ENCODE data around the gene LRIT3.
"Not testable (repeated sequence)": the region's sequence is repeated elsewhere in the genome, so short reads cannot be mapped to it uniquely, and the experiment has no call there.

LRIT3 gene

DNA sequence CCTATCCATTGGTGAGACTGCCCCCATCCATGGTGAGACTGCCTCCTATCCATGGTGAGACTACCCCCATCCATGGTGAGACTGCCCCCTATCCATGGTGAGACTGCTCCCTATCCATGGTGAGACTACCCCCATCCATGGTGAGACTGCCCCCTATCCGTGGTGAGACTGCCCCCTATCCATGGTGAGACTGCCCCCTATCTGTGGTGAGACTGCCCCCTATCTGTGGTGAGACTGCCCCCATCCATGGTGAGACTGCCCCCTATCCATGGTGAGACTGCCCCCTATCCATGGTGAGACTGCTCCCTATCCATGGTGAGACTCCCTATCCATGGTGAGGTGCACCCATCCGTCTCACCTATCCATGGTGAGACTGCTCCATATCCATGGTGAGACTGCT, 27.6 kb downstream of the LRIT3 start:
- H2AFZ ChIP-seq (ENCODE audit: low read length, unreplicated experiment); H3K4me1 ChIP-seq (ENCODE audit: control insufficient read depth, insufficient read depth, low read length, unreplicated experiment); H3K27ac ChIP-seq (ENCODE audit: low read depth, low read length); H3K36me3 ChIP-seq (ENCODE audit: insufficient read depth, low read length); H3K27me3 ChIP-seq (ENCODE audit: insufficient read depth, low read length); H3K79me2 ChIP-seq (ENCODE audit: control insufficient read depth, insufficient read depth, low read length, unreplicated experiment); H3K4me3 ChIP-seq (ENCODE audit: low read depth, low read length): not testable (repeated sequence)

DNA sequence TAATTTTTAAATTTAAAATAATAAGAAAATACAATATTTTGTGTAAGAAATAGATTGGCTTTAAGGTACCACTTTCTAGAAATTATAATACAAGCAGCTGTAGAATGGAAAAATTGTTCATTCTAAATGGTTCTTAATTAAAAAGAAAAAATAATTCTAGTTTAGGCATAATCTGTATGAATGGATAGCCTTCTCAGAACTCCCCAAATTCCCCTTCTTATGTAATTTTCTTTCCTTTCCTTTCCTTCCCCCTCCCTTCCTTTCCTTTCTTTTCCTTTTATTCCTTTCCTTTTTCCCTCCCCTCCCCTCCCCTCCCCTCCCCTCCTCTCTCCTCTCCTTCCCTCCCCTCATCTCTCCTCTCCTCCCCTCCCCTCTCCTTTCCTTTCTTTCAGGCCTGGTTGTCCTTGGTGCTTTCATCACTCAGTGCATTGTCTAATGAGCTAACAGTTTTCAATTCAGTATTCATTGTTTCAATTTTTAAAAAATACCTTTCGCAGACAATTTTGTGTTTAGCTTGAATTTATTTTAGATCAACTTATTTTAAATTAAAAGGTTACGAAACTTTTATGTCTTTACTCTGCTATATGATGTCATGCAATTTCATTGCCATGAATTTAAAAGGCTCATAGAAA, 28.8 kb downstream of the LRIT3 start:
- no peak overlapping the region for H3K27ac ChIP-seq (ENCODE audit: low read depth, low read length)
- no peaks in the 10 kb centered on the region for H3K27me3 ChIP-seq (ENCODE audit: insufficient read depth, low read length)
- H3K36me3 ChIP-seq (ENCODE audit: insufficient read depth, low read length) = no peaks in the 10 kb centered on the region
- no peak overlapping the region for H3K4me3 ChIP-seq (ENCODE audit: low read depth, low read length)
- H3K4me1 ChIP-seq (ENCODE audit: control insufficient read depth, insufficient read depth, low read length, unreplicated experiment) = no peaks in the 10 kb centered on the region
- H3K79me2 ChIP-seq (ENCODE audit: control insufficient read depth, insufficient read depth, low read length, unreplicated experiment) = no peaks in the 10 kb centered on the region
- no peak overlapping the region for H2AFZ ChIP-seq (ENCODE audit: low read length, unreplicated experiment)

DNA sequence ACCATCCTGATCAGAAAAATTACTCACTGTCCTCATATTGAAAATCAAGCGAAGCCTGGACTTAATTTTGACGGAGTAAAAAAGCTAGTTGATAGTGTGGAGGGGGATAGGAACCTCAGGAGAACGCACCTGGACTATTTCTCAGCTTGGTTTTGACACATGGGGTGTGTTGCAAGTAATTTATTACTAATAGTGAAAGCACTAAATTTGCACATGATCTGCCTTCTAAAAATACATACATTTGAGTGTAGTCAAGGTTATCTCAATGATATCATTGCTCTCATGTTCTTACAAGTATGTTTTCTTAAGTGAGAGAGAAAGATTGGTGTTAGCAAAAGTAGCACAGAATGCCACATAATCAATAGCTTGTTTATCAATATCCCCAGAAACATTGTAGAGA, 29.5 kb downstream of the LRIT3 start:
- Histone ChIP-seq H3K36me3 (ENCODE audit: insufficient read depth, low read length) (no peaks in the 10 kb centered on the region), H3K4me3 (ENCODE audit: low read depth, low read length) (no peak overlapping the region), H3K4me1 (ENCODE audit: control insufficient read depth, insufficient read depth, low read length, unreplicated experiment) (no peaks in the 10 kb centered on the region), H3K27me3 (ENCODE audit: insufficient read depth, low read length) (no peaks in the 10 kb centered on the region), H3K79me2 (ENCODE audit: control insufficient read depth, insufficient read depth, low read length, unreplicated experiment) (no peaks in the 10 kb centered on the region), H3K27ac (ENCODE audit: low read depth, low read length) (no peak overlapping the region), H2AFZ (ENCODE audit: low read length, unreplicated experiment) (no peak overlapping the region)

DNA sequence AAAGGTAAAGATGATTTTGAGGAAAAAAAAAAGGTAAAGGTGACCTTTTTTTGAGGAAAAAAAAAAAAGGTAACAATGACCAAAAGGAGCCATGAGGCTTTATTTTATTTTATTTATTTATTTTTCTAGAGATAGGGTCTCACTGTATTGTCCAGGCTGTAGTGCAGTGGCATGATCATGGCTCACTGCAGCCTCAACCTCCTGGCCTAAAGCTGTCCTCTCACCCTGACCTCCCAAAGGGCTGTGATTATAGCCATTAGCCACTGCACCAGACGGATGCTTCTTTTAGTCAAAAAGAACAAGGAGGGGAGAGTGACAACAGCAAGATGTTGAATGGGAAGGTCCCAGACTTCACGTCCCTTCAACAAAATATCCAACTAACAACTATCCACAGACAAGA, 30.4 kb downstream of the LRIT3 start:
- H3K27ac ChIP-seq (ENCODE audit: low read depth, low read length) = no peak overlapping the region
- no peaks in the 10 kb centered on the region for H3K36me3 ChIP-seq (ENCODE audit: insufficient read depth, low read length)
- no peaks in the 10 kb centered on the region for H3K4me1 ChIP-seq (ENCODE audit: control insufficient read depth, insufficient read depth, low read length, unreplicated experiment)
- no peak overlapping the region for H2AFZ ChIP-seq (ENCODE audit: low read length, unreplicated experiment)
- H3K27me3 ChIP-seq (ENCODE audit: insufficient read depth, low read length) = no peaks in the 10 kb centered on the region
- H3K4me3 ChIP-seq (ENCODE audit: low read depth, low read length) = no peak overlapping the region
- H3K79me2 ChIP-seq (ENCODE audit: control insufficient read depth, insufficient read depth, low read length, unreplicated experiment) = no peaks in the 10 kb centered on the region

DNA sequence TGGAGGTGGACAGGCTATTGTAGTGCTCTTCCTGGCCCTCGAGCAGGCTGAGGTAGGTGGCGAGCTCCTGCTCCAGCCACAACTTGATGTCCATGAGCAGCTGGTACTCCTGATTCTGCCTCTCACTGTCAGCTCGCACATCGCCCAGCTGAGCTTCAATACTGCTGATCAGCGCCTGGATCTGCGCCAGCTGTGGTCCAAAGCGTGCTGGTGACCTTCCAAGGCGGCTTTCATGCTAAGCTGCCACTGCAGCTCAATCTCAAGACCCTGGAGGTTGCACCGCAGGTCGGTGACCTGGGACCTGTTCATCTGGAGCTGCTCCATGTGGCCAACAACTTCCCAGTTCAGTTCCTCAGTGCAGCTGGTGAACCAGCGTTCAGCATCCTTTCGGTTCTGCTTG, 31.2 kb downstream of the LRIT3 start:
- no peaks in the 10 kb centered on the region for H3K79me2 ChIP-seq (ENCODE audit: control insufficient read depth, insufficient read depth, low read length, unreplicated experiment)
- no peaks in the 10 kb centered on the region for H3K4me1 ChIP-seq (ENCODE audit: control insufficient read depth, insufficient read depth, low read length, unreplicated experiment)
- H3K27me3 ChIP-seq (ENCODE audit: insufficient read depth, low read length) = no peaks in the 10 kb centered on the region
- no peak overlapping the region for H3K27ac ChIP-seq (ENCODE audit: low read depth, low read length)
- no peak overlapping the region for H2AFZ ChIP-seq (ENCODE audit: low read length, unreplicated experiment)
- no peak overlapping the region for H3K4me3 ChIP-seq (ENCODE audit: low read depth, low read length)
- H3K36me3 ChIP-seq (ENCODE audit: insufficient read depth, low read length) = no peaks in the 10 kb centered on the region

DNA sequence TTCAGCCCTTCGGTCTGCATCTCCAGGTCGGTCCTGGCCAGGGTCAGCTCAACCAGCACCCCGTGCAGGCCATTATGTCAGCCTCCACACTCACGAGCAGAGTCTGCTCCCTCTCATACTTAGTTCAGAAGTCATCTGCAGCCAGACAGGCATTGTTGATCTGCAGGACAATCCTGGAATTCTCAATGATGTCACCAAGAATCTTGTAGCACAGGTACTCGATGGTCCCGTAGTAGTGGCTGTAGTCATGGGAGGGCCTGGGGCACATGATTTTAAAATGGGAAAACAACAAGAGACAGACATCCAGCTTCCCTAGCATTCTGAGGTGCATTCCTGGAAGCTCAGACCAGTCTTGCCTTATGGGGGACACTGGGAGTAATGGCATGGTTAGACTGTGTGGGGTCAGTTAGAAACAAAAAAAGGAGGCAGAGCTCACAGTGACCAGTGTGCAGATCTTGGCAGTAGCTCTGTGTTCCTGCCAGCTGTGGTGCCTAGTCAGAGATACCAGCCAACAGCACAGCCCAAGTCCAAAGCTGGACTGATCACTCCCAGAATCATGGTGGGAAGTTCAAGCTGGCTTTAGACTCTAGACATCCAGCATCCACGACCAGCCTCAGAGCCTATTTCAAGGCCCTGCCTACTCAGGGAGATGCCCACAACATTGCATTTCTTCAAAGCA, 31.9 kb downstream of the LRIT3 start:
- Histone ChIP-seq H2AFZ (ENCODE audit: low read length, unreplicated experiment) (no peak overlapping the region), H3K27me3 (ENCODE audit: insufficient read depth, low read length) (no peaks in the 10 kb centered on the region), H3K4me1 (ENCODE audit: control insufficient read depth, insufficient read depth, low read length, unreplicated experiment) (no peaks in the 10 kb centered on the region), H3K4me3 (ENCODE audit: low read depth, low read length) (no peak overlapping the region), H3K27ac (ENCODE audit: low read depth, low read length) (no peak overlapping the region), H3K36me3 (ENCODE audit: insufficient read depth, low read length) (no peaks in the 10 kb centered on the region), H3K79me2 (ENCODE audit: control insufficient read depth, insufficient read depth, low read length, unreplicated experiment) (no peaks in the 10 kb centered on the region)

DNA sequence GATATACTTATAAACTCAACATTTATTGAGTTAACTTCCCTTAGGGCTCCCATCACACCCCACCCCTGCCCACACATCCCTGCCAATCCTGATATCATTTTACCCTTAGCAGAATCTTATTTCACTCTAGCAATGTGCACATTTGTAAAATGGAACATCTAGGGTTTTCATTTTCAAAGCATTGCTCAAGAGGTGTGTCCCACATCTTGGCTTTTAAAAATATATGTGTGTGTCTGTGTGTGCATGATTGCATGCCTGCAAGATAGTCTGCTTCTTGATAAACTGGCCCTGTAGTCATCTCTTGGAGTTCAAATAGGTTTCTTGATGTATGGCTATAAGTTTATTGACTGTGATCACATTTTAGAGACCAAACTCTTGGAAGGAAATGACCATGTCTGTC, 38.4 kb downstream of the LRIT3 start:
- no peak overlapping the region for H2AFZ ChIP-seq (ENCODE audit: low read length, unreplicated experiment)
- H3K27ac ChIP-seq (ENCODE audit: low read depth, low read length) = no peak overlapping the region
- H3K27me3 ChIP-seq (ENCODE audit: insufficient read depth, low read length) = no peaks in the 10 kb centered on the region
- H3K4me3 ChIP-seq (ENCODE audit: low read depth, low read length) = no peak overlapping the region
- no peaks in the 10 kb centered on the region for H3K36me3 ChIP-seq (ENCODE audit: insufficient read depth, low read length)
- H3K79me2 ChIP-seq (ENCODE audit: control insufficient read depth, insufficient read depth, low read length, unreplicated experiment) = no peaks in the 10 kb centered on the region
- no peaks in the 10 kb centered on the region for H3K4me1 ChIP-seq (ENCODE audit: control insufficient read depth, insufficient read depth, low read length, unreplicated experiment)

DNA sequence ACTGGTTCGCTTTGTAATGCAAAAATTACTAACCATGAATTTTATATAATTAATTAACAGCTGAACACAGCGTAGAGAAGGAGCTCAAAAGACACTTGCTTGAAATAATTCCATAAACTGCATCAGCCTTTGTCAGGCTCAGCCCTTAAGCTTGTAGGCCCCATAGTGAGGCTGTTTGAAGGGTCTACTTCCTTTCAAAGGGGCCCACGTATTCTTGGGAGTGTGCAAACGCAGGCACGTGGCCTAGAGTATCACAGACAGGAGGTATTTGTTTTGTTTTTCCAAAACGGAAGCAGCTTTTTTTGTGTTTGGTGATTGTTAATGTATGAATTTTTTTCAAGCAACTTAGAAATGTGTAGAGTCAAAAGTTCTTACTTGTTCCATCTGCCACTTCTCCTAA, 39.2 kb downstream of the LRIT3 start:
- Histone ChIP-seq H3K4me3 (ENCODE audit: low read depth, low read length) (no peak overlapping the region), H2AFZ (ENCODE audit: low read length, unreplicated experiment) (no peak overlapping the region), H3K4me1 (ENCODE audit: control insufficient read depth, insufficient read depth, low read length, unreplicated experiment) (no peaks in the 10 kb centered on the region), H3K27ac (ENCODE audit: low read depth, low read length) (no peak overlapping the region), H3K27me3 (ENCODE audit: insufficient read depth, low read length) (no peaks in the 10 kb centered on the region), H3K36me3 (ENCODE audit: insufficient read depth, low read length) (no peaks in the 10 kb centered on the region), H3K79me2 (ENCODE audit: control insufficient read depth, insufficient read depth, low read length, unreplicated experiment) (no peaks in the 10 kb centered on the region)

DNA sequence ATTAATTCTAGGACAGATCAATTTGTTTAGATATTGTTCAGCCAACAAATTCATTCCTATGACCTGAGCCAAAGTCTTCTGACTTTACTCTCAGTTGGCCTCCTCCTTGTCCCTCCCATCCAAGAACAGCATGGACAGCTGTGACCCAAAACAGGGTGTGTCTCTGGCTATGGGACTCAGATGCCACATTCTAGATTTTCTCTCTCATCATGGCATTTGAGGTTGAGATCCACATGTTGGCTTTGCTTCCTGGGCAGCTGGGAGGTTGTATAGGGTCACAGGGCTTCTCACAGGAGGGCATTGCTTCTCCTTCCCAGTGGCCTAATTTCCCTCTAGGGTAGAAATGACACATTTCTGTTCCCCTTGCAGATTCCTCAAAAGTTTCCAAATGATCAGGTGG, 42.2 kb downstream of the LRIT3 start:
- Histone ChIP-seq H3K27ac (ENCODE audit: low read depth, low read length) (no peak overlapping the region), H3K79me2 (ENCODE audit: control insufficient read depth, insufficient read depth, low read length, unreplicated experiment) (no peaks in the 10 kb centered on the region), H3K4me1 (ENCODE audit: control insufficient read depth, insufficient read depth, low read length, unreplicated experiment) (no peaks in the 10 kb centered on the region), H2AFZ (ENCODE audit: low read length, unreplicated experiment) (no peak overlapping the region), H3K27me3 (ENCODE audit: insufficient read depth, low read length) (no peaks in the 10 kb centered on the region), H3K4me3 (ENCODE audit: low read depth, low read length) (no peak overlapping the region), H3K36me3 (ENCODE audit: insufficient read depth, low read length) (no peaks in the 10 kb centered on the region)

DNA sequence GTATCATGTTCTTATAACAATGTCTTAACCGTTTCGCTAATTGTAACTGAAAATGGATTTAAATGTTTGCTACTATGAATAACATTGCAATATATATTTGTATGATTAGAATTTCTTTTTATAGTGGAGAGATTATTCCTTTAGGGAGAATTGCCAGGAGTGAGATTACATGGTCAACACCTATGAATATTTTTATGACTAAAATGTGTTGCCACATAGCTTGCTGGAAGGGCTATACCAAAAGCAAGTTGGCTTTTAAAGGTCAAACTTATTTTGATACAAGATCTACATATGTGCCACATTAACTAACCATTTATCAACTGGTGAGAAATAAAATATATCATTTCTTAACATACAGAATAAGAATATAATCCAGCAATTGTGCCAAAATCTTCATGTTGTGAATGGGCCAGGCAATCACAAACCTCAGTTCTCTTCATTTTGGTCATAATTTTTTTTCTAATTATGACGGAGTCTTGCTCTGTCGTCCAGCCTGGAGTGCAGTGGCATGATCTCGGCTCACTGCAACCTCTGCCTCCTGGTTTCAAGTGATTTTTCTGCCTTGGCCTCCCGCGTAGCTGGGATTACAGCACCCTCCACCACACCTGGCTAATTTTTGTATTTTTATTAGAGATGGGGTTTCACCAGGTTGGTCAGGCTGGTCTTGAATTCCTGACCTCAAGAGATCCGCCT, 54.8 kb downstream of the LRIT3 start:
- Histone ChIP-seq H2AFZ (ENCODE audit: low read length, unreplicated experiment) (no peak overlapping the region), H3K36me3 (ENCODE audit: insufficient read depth, low read length) (no peaks in the 10 kb centered on the region), H3K79me2 (ENCODE audit: control insufficient read depth, insufficient read depth, low read length, unreplicated experiment) (no peaks in the 10 kb centered on the region), H3K27ac (ENCODE audit: low read depth, low read length) (no peak overlapping the region), H3K27me3 (ENCODE audit: insufficient read depth, low read length) (no peaks in the 10 kb centered on the region; the same call in 1 of the 2 replicates), H3K4me3 (ENCODE audit: low read depth, low read length) (no peak overlapping the region), H3K4me1 (ENCODE audit: control insufficient read depth, insufficient read depth, low read length, unreplicated experiment) (no peaks in the 10 kb centered on the region)

DNA sequence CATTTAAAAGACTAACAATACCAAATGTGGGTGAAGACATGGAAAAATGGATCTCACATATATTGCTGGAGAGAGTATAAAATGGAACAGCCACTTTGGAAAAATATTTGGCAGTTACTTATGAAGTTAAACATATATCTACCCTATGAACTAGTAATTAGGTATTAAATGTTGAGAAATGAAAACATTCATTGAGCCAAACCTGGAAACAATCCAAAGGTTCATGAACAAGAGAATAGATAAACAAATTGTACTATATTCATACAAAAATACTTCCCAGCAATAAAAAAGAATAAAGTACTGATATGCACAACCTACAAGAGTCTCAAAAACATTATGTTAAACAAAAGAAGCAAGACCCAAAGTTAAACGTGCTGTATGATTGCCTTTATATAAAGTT, 60.8 kb downstream of the LRIT3 start:
- Histone ChIP-seq H2AFZ (ENCODE audit: low read length, unreplicated experiment) (no peak overlapping the region), H3K79me2 (ENCODE audit: control insufficient read depth, insufficient read depth, low read length, unreplicated experiment) (no peaks in the 10 kb centered on the region), H3K27me3 (ENCODE audit: insufficient read depth, low read length) (peaks cover 4% of the 10 kb centered on the region; the same call in 1 of the 2 replicates), H3K27ac (ENCODE audit: low read depth, low read length) (no peak overlapping the region), H3K36me3 (ENCODE audit: insufficient read depth, low read length) (no peaks in the 10 kb centered on the region), H3K4me1 (ENCODE audit: control insufficient read depth, insufficient read depth, low read length, unreplicated experiment) (no peaks in the 10 kb centered on the region), H3K4me3 (ENCODE audit: low read depth, low read length) (no peak overlapping the region)
